AG08396 (cell line): ENCODE measurements around the gene CEP104.
"Not testable (repeated sequence)": the region's sequence is repeated elsewhere in the genome, so short reads cannot be mapped to it uniquely, and the experiment has no call there.

Source experiments
- DNase-seq: peaks from one replicate; pipeline ENCODE4 v3.0.0; 2012; ENCODE audit warnings: low spot score, mixed read lengths

Gene CEP104

GRCh38 chr1:3825356-3825755 lies 31.7 kb downstream of the CEP104 start:
- no peak for DNase-seq

DNA sequence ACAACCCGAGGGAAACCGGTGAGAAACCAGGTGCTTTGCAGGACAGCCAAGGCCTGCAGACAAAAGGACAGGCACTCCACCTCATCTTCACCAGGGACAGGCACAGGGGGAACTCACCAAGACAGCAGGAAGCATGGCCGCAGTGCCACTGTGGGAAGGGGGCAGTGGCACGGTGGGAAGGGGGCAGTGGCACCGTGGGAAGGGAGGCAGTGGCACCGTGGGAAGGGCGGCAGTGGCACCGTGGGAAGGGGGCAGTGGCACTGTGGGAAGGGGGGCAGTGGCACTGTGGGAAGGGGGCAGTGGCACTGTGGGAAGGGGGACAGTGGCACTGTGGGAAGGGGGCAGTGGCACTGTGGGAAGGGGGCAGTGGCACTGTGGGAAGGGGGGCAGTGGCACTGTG lies 32.4 kb downstream of the CEP104 start:
- DNase-seq = no peak

- no peak for DNase-seq
Observed at GRCh38 chr1:3822421-3822820, 34.6 kb downstream of the CEP104 start.

GRCh38 chr1:3821908-3822307 lies 35.1 kb downstream of the CEP104 start:
- DNase-seq = no peak

DNA sequence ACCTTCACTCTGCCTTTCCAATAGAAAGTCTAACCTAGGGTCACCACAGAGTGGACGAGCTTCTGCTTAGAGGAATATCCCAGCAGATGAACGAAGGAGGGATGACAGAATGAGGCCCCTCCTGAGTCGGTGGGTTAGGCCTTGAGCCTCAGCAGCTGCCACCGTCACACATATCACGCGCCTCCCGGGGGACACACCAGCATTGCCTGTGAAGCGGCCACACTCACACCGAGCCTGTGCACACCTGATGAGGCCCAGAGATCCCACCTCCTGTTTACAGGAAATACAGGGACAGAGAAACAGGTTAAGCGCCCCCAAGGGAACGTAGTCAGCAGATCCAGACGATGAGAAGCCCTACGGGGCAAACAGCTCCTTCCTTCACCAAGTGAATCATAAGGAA lies 35.6 kb downstream of the CEP104 start:
- no peak for DNase-seq

DNA sequence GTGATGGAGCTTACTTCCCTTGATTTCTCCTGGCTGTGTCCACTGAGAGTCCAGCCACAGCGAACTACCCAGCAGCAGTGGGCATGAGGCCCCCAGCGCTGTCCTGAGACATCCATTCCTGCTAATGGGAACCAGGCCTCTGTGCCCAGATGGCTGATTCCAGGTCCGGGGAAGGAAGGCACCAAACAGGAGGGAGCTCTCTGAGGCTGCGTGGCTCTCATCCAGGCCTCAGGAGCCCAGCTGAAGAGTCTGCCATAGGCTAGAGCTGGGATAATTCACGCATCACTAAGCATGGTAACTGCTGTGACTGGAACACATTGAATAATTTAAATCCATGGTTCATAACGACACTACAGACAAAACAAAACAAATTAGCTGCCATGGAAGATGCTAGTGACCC lies 36.0 kb downstream of the CEP104 start:
- DNase-seq = no peak

DNA sequence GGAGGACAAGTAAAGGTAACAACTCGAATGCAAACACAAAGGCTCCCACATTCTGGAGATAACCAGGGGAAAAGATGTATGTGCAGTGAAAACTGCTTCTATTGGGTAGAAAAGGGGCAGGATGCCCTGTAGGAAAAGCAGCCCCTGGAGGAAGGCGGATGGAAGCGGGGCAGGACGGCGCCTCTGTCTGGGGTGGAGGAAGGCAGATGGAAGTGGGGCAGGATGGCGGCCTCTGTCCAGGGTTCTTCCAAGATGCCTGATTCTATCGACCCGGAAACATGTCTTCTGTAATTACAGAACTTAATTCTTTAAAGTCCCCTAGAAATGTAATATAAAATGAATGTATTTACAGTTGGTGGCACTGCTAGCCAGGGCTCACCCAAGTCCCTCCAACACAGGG lies 36.7 kb downstream of the CEP104 start:
- no peak for DNase-seq

GRCh38 chr1:3819771-3820200 lies 37.2 kb downstream of the CEP104 start:
- DNase-seq = no peak

- no peak for DNase-seq
Observed at GRCh38 chr1:3817821-3818597, 39.0 kb downstream of the CEP104 start.

- no peak for DNase-seq
Observed at GRCh38 chr1:3817138-3817740, 39.8 kb downstream of the CEP104 start.

DNA sequence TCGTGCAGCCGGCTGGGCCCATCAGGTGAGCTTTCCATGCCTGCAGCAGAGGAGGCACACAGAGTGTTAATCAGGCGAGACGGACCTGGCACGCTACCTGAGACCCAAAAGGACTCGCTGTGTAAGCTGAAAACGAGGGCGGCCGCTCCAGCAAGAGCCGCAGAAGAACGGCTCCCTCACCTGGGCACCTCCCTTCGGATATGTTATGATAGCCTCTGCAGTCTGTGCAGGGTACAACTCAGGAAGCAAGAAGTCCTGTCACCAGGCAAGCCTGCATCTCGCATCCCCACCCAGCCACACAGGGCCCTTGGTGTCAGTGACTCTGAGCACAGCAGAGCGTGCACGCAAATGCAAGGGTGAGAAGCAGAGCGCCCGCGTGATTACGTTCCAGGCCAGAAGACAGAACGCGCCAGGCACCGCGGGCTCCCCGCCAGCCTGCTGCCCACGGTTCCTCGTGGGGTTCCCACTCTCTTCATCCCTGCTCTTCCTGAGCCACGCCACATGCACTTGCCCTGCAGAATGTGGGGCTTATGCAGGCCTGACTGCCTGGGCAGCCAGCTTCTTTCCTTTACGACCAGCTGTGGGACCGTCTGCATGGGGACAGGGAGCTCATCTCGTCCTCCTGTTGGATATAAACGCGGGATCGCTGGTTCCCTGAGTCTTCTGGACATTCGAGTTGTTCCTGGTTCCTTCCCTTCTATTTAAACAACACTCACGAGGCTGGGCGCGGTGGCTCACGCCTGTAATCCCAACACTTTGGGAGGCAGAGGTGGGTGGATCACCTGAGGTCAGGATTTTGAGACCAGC lies 40.5 kb downstream of the CEP104 start:
- no peak for DNase-seq

DNA sequence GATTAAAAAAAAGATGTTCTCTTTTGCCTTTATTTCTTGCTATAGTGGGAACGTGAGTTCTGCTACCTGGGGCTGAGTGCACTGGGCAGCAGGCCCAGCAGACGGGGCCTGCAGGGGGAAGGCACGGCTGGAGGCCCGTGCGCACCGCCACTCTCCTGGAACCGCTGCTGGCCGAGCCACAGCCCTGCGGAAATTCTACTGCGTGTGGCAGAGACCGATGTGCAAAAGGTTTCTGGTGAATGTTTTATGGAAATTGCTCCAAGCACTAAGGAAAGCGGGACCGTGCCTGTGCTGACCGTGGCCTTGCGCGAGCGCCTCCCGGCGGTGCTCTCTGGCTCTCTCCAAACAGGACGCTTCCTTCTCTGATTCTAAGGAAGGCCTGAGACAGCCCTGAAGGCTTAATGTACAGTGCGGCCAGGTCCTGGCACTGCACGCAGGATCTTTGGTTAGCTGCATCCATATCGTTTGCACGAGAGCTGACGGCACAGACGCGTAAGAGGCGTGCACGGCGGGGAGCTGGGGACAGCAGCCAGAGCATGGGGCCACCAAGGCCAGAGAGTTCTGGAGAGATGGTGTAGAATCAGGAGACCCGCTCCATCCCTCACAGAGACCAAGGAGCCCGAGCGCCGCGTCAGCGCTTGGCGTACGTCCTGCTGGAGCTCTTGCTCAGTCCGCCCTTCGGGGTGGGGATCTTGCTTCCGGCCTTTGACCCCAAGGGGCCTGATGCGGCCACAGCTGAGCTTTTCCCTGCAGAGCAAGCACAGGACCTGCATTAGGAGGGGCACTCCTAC lies 42.0 kb downstream of the CEP104 start:
- DNase-seq = no peak

- DNase-seq = no peak
Observed at GRCh38 chr1:3814065-3814464, 42.9 kb downstream of the CEP104 start.

DNA sequence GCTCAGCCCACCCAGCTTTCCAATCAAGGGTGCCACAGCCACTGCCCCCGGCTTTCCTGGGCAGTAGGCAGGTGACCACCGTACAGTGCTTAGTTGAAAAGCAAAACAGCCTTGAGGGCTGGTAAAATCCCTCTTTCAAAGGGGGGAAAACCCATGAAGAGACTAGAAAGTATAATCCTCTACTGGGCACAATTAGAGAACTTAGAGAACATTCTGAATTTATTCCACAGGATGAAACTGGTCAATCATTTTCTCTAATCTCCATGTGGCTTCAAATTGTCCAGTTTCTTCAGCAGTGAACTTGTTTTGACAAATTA lies 45.5 kb downstream of the CEP104 start:
- DNase-seq = no peak

DNA sequence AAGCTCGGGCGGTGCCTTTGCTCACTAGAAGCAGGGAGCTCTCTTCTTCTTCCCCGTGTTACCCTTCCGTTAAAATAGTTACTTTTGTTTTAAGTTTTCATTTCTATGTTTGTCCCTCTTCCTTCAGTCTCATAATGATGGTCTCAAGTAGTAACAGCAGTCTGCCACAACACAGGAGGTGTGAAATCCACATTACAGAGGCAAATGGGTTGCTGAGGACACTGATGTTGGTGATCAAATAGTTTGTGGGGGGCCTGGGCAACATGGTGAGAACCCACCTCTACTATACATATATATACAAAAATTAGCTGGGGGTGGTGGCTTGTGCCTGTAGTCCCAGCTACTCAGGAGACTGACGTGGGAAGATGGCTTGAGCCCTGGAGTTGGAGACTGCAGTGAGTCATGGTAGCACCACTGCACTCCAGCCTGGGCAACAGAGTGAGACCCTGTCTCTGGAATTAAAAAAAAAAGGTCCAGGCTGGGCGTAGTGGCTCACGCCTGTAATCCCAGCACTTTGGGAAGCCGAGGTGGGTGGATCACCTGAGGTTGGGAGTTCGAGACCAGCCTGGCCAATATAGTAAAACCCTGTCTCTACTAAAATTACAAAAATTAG lies 46.8 kb downstream of the CEP104 start:
- not testable (repeated sequence) for DNase-seq

- no peak for DNase-seq
Observed at GRCh38 chr1:3809680-3810079, 47.3 kb downstream of the CEP104 start.

- DNase-seq = no peak
Observed at GRCh38 chr1:3807769-3808168, 49.2 kb downstream of the CEP104 start.

DNA sequence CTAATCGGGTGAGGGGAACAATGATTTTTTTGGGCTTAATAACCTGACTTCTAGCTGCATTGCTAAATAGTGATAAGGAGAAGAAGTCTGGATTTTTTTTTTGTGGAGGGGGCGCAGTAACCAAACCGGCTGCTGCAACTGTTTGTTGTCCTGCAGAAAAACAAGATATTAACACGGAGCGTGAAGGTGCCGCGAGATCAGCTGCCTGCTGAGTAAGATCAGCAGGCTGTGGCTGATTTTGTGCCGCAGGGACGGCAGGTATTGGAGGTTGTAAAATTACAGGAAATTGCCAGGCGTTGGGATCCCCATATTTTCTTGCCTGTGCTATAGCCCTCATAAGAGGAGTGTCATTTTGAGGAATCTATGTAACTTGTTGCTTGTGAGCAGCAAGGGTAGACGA lies 52.0 kb downstream of the CEP104 start:
- no peak for DNase-seq

GRCh38 chr1:3804627-3804944 lies 52.4 kb downstream of the CEP104 start:
- not testable (repeated sequence) for DNase-seq

DNA sequence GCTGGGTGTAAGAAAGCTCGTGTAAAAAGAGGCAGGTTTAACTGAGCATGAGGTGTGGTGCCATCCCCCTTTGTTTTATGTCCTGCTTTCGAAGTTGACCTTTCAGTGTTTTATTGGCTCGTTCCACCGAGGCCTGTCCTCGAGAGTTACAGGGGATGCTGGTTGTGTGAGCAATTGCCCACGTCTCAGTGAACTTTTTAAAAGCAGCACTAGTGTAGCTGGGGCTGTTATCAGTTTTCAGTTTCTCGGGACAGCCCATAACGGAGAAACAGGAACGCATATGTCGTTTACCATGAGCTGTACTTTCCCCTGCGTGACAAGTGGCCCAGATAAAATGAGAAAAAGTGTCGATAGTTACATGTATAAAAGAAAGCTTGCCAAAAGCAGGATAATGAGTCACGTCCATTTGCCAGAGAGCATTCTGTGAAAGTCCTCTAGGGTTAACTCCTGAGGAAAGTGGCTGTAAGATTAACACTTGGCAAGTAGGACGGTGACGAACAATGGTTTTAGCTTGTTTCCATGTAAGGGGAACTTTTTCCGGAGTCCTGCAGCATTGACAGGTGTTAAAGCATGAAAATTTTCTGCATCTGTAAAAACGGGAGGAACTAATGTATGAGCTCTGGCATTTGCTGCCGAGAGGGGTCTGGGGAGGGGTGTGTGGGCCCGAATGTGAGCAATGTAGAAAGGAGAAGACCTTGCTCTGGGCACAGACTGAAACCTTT lies 52.9 kb downstream of the CEP104 start:
- no peak for DNase-seq

DNA sequence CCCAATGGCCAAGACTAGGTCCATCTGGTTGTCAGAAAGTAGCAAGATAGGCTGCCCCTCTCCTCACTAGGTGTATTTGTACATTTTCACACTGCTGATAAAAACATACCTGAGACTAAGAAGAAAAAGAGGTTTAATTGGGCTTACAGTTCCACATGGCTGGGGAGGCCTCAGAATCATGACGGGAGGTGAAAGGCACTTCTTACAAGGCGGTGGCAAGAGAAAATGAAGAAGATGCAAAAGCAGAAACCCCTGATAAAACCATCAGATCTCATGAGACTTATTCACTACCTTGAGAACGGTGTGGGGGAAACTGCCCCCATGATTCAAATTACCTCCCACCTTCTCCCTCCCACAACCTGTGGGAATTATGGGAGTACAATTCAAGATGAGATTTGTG lies 56.2 kb downstream of the CEP104 start:
- not testable (repeated sequence) for DNase-seq
